ENCODE data around the gene KIF5A. TPM values are rescaled to one million over a fixed set of nuclear protein-coding genes. Genes with fewer than 3 reads are reported as not detected.

The KIF5A gene
- total RNA-seq, 1 experiment from 2014 or later, result 0.05 TPM

DNA sequence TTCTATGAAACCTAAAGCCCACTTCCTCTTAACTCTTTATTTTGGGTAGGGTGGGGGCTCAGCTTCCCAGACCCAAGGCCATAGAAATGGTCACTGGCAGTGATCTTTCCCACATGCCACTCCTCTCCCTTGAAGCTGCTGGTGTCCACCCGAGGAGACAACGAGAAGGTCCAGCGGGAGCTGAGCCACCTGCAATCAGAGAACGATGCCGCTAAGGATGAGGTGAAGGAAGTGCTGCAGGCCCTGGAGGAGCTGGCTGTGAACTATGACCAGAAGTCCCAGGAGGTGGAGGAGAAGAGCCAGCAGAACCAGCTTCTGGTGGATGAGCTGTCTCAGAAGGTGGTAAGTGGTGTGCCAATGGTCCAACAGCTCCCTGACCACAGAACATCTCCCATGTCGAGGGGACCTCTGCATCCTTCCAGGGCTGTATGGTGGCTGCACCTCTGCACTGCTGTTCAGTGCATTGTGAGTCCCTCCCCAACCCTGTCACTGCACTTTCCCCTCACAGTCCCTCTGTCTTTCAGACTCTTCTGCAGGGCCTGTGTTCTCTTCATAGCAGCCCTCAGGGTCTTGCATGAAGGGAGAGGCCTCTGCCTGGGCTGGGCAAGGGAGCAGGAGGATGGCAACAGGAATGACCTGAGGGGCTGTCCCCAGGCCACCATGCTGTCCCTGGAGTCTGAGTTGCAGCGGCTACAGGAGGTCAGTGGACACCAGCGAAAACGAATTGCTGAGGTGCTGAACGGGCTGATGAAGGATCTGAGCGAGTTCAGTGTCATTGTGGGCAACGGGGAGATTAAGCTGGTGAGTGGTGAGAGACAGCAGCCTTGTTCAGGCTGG lies 22.3 kb downstream of the KIF5A start:
- TF ChIP-seq, protein P1, sequence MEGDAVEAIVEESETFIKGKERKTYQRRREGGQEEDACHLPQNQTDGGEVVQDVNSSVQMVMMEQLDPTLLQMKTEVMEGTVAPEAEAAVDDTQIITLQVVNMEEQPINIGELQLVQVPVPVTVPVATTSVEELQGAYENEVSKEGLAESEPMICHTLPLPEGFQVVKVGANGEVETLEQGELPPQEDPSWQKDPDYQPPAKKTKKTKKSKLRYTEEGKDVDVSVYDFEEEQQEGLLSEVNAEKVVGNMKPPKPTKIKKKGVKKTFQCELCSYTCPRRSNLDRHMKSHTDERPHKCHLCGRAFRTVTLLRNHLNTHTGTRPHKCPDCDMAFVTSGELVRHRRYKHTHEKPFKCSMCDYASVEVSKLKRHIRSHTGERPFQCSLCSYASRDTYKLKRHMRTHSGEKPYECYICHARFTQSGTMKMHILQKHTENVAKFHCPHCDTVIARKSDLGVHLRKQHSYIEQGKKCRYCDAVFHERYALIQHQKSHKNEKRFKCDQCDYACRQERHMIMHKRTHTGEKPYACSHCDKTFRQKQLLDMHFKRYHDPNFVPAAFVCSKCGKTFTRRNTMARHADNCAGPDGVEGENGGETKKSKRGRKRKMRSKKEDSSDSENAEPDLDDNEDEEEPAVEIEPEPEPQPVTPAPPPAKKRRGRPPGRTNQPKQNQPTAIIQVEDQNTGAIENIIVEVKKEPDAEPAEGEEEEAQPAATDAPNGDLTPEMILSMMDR (IDR thresholded peaks at IDR 0.05; ENCODE audit: insufficient read depth in 1 of 2, low read depth in 1 of 2, low read length in 1 of 2, severe bottlenecking in 1 of 2, unreplicated experiment in 1 of 2), result no peak
- Histone ChIP-seq H3K27me3 (replicated peaks; ENCODE audit: control insufficient read depth, insufficient read depth, low read length) (no peaks in the 10 kb centered on the region), H3K9me3 (no peaks in the 10 kb centered on the region), H3K36me3 (ENCODE audit: control insufficient read depth, insufficient read depth, low read length) (no peaks in the 10 kb centered on the region), H3K4me3 (ENCODE audit: low read depth, low read length) (no peak overlapping the region), H3K4me1 (0 out of 2 replicates have a peak, but pooled peaks cover 4% of the 10 kb centered on the region)
- peaks cover 3% of the 10 kb centered on the region for H3K27me3 Mint-ChIP-seq (ENCODE audit: insufficient read depth, unreplicated experiment)
- no peak overlapping the region for H3K4me3 Mint-ChIP-seq (ENCODE audit: unreplicated experiment)
- no peaks in the 10 kb centered on the region for H3K4me1 Mint-ChIP-seq (ENCODE audit: low read depth, unreplicated experiment)
- POLR2A ChIA-PET, result no interaction called here
- H3K27ac Mint-ChIP-seq (ENCODE audit: unreplicated experiment), result no peak overlapping the region
- CTCF ChIA-PET, result interaction anchor here (0.5 kb wide), 1 partner anchor 11 kb away, joined by 4 read pairs; no protein-coding TSS in a partner anchor
- no peaks in the 10 kb centered on the region for H3K9me3 Mint-ChIP-seq (ENCODE audit: unreplicated experiment)
- no peak for DNase-seq
- H3K36me3 Mint-ChIP-seq (ENCODE audit: insufficient read depth, unreplicated experiment), result peaks cover 7% of the 10 kb centered on the region
- intact Hi-C loops (cut with micrococcal nuclease; ENCODE audit: unreplicated experiment), result no loop called here
- no TSS peak for BruUV-seq (replicated peaks)

DNA sequence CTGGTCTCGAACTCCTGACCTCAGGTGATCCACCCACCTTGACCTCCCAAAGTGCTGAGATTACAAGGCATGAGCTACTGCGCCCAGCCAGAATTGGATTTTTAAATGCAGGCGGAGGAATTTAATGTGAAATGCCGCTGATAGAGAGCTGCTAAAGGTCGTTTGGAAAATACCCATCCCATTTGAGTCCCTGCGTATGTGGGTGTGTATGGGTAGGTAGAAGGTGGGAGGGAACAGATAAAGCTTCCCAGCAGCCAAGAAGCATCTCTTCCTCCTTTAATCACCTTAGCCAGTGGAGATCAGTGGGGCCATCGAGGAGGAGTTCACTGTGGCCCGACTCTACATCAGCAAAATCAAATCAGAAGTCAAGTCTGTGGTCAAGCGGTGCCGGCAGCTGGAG lies 25.0 kb downstream of the KIF5A start:
- intact Hi-C loops (cut with micrococcal nuclease; ENCODE audit: unreplicated experiment), result no loop called here
- CTCF ChIA-PET, result interaction anchor here (0.6 kb wide), 1 partner anchor 19 kb away, joined by 5 read pairs; no protein-coding TSS in a partner anchor
- no peaks in the 10 kb centered on the region for H3K9me3 ChIP-seq
- Mint-ChIP-seq H3K27ac (ENCODE audit: unreplicated experiment) (no peak overlapping the region), H3K36me3 (ENCODE audit: insufficient read depth, unreplicated experiment) (peaks cover 7% of the 10 kb centered on the region), H3K27me3 (ENCODE audit: insufficient read depth, unreplicated experiment) (no peaks in the 10 kb centered on the region), H3K4me1 (ENCODE audit: low read depth, unreplicated experiment) (peaks cover 6% of the 10 kb centered on the region), H3K4me3 (ENCODE audit: unreplicated experiment) (no peak overlapping the region), H3K9me3 (ENCODE audit: unreplicated experiment) (no peaks in the 10 kb centered on the region)
- POLR2A ChIA-PET, result no interaction called here
- no peak for DNase-seq
- no TSS peak for BruUV-seq (replicated peaks)
- H3K36me3 ChIP-seq (ENCODE audit: control insufficient read depth, insufficient read depth, low read length), result no peaks in the 10 kb centered on the region
- TF ChIP-seq, protein P1 (IDR thresholded peaks at IDR 0.05; ENCODE audit: insufficient read depth in 1 of 2, low read depth in 1 of 2, low read length in 1 of 2, severe bottlenecking in 1 of 2, unreplicated experiment in 1 of 2), result no peak
- H3K4me1 ChIP-seq, result peaks cover 12% of the 10 kb centered on the region
- no peak overlapping the region for H3K4me3 ChIP-seq (ENCODE audit: low read depth, low read length)
- H3K27me3 ChIP-seq (replicated peaks; ENCODE audit: control insufficient read depth, insufficient read depth, low read length), result no peaks in the 10 kb centered on the region

GRCh38 chr12:57575771-57576612 lies 26.1 kb downstream of the KIF5A start:
- intact Hi-C loops (cut with micrococcal nuclease; ENCODE audit: unreplicated experiment), result no loop called here
- ChIA-PET POLR2A (no interaction called here), CTCF (no interaction called here)
- H3K27me3 Mint-ChIP-seq (ENCODE audit: insufficient read depth, unreplicated experiment), result no peaks in the 10 kb centered on the region
- BruUV-seq (replicated peaks), result no TSS peak
- peaks cover 8% of the 10 kb centered on the region for H3K4me1 Mint-ChIP-seq (ENCODE audit: low read depth, unreplicated experiment)
- H3K27me3 ChIP-seq (replicated peaks; ENCODE audit: control insufficient read depth, insufficient read depth, low read length), result no peaks in the 10 kb centered on the region
- no peak overlapping the region for H3K4me3 Mint-ChIP-seq (ENCODE audit: unreplicated experiment)
- H3K27ac Mint-ChIP-seq (ENCODE audit: unreplicated experiment), result no peak overlapping the region
- peak in 1 of 2 experiments; percentile 38 for DNase-seq
- H3K36me3 ChIP-seq (ENCODE audit: control insufficient read depth, insufficient read depth, low read length), result no peaks in the 10 kb centered on the region
- peaks cover 17% of the 10 kb centered on the region for H3K4me1 ChIP-seq
- H3K4me3 ChIP-seq (ENCODE audit: low read depth, low read length), result no peak overlapping the region
- no peaks in the 10 kb centered on the region for H3K9me3 ChIP-seq
- H3K9me3 Mint-ChIP-seq (ENCODE audit: unreplicated experiment), result no peaks in the 10 kb centered on the region
- TF ChIP-seq, protein P1 (IDR thresholded peaks at IDR 0.05; ENCODE audit: insufficient read depth in 1 of 2, low read depth in 1 of 2, low read length in 1 of 2, severe bottlenecking in 1 of 2, unreplicated experiment in 1 of 2), result no peak
- peaks cover 7% of the 10 kb centered on the region for H3K36me3 Mint-ChIP-seq (ENCODE audit: insufficient read depth, unreplicated experiment)

Measured in Caco-2 (cell line).